HepG2 (cell line): ENCODE results near the gene CPEB4. TPM values are rescaled to one million over a fixed set of nuclear protein-coding genes. Genes with fewer than 3 reads are reported as not detected.
A peak's percentile ranks its signal among the peaks of the same experiment; 100 is the strongest.

Source experiments
- ATAC-seq: fragments of 200-7000 bp; cut with Tn5 transposase; 3 replicates; pipeline ENCODE4 v1.9.1; 2020; ENCODE audit warnings: mild to moderate bottlenecking, moderate library complexity
- BruUV-seq: library from RNA; stranded (reverse); fragments of 400-500 nt; replicated peaks from 2 replicates; lab custom pipeline; 2021; lab: Mats Ljungman, UMichigan
- CTCF ChIA-PET: fragments of 300-600 bp; formaldehyde crosslinking; extraction: SDS; loops from one replicate; lab custom pipeline; 2021; ENCODE audit warnings: low total read pairs, inconsistent platforms, low intra/inter-chr PET ratio; lab: Yijun Ruan, JAX
- POLR2A ChIA-PET: fragments of 350-600 bp; sonication (Branson Sonifier 250); formaldehyde crosslinking; loops from one replicate; lab custom pipeline; 2020; ENCODE audit warnings: antibody characterized with exemption, inconsistent platforms; lab: Yijun Ruan, JAX
- DNase-seq: peaks from one replicate; pipeline ENCODE4 v3.0.0-alpha.2; 2015; ENCODE audit warnings: low spot score
- FAIRE-seq: peaks from 3 replicates; lab custom pipeline; 2011; peaks lifted over from hg19 to GRCh38; lab: Jason Lieb, UNC
- H2AFZ ChIP-seq: one replicate; pipeline ENCODE4 v1.6.1; 2011; ENCODE audit warnings: low read length, inconsistent platforms
- H3K27ac ChIP-seq: fragments of 300-600 bp; 3 replicates; pipeline ENCODE4 v1.8.0; 2011; ENCODE audit warnings: mixed run types, mild to moderate bottlenecking, mixed read lengths, low read length, inconsistent platforms; ENCODE audit not compliant: insufficient read depth; ENCODE audit errors: extremely low read length
- H3K27me3 ChIP-seq, 2 experiments: fragments of 200-600 bp in 1 of 2; 2 replicates in 1 of 2; 3 replicates in 1 of 2; pipeline versions ENCODE4 v1.6.0 to v1.8.0; 2011; ENCODE audit warnings: low read length in 2 of 2, mild to moderate bottlenecking in 2 of 2, moderate library complexity in 2 of 2, inconsistent platforms in 1 of 2; ENCODE audit not compliant: insufficient read depth in 2 of 2, control insufficient read depth in 1 of 2
- H3K36me3 ChIP-seq, 2 experiments: fragments of 200-600 bp in 1 of 2; replicated peaks in 1 of 2; 2 replicates in 1 of 2; 3 replicates in 1 of 2; pipeline versions ENCODE4 v1.5.1 to v1.8.0; 2011; ENCODE audit warnings: low read length in 2 of 2, inconsistent platforms in 1 of 2; ENCODE audit not compliant: insufficient read depth in 2 of 2, control insufficient read depth in 1 of 2
- H3K4me1 ChIP-seq: 2 replicates; pipeline ENCODE4 v1.5.1; 2012; ENCODE audit warnings: low read length, inconsistent platforms; ENCODE audit not compliant: insufficient read depth
- H3K4me2 ChIP-seq: 2 replicates; pipeline ENCODE4 v1.6.0; 2011; ENCODE audit warnings: low read depth, low read length, inconsistent platforms
- H3K4me3 ChIP-seq, 3 experiments: fragments of 200-600 bp in 1 of 3; sonication (generic), shearing (Covaris generic) in 1 of 3; replicated peaks in 1 of 3; 2 replicates each; pipeline ENCODE4 v1.5.1; 2011 to 2016; ENCODE audit warnings: low read length in 3 of 3, inconsistent platforms in 2 of 3, low read depth in 2 of 3, mild to moderate bottlenecking in 2 of 3, control low read depth in 1 of 3, mixed read lengths in 1 of 3; ENCODE audit not compliant: insufficient read depth in 1 of 3
- H3K79me2 ChIP-seq: one replicate; pipeline ENCODE4 v1.6.1; 2011; ENCODE audit warnings: low read length, inconsistent platforms; ENCODE audit not compliant: insufficient read depth
- H3K9ac ChIP-seq: 2 replicates; pipeline ENCODE4 v1.6.0; 2011; ENCODE audit warnings: mild to moderate bottlenecking, low read depth, low read length, inconsistent platforms; ENCODE audit not compliant: insufficient read depth
- H3K9me3 ChIP-seq: 2 replicates; pipeline ENCODE4 v1.5.1; 2012; ENCODE audit warnings: mild to moderate bottlenecking, low read length
- H4K20me1 ChIP-seq: 2 replicates; pipeline ENCODE4 v1.6.0; 2011; ENCODE audit warnings: inconsistent platforms, mild to moderate bottlenecking, low read length, moderate library complexity; ENCODE audit not compliant: insufficient read depth
- ATF7 ChIP-seq, 2 experiments: fragments of 450-650 bp in 1 of 2; sonication (generic) in 1 of 2; formaldehyde crosslinking in 1 of 2; IDR thresholded peaks; 2 replicates each; pipeline versions ENCODE4 v1.4.0 to v1.6.1; 2016 to 2020; ENCODE audit warnings: antibody characterized with exemption in 1 of 2, mild to moderate bottlenecking in 1 of 2, missing genetic modification reagents in 1 of 2
- SOX13 ChIP-seq, 3 experiments: fragments of 450-650 bp in 1 of 3; sonication (generic) in 1 of 3; formaldehyde crosslinking in 1 of 3; IDR thresholded peaks in 2 of 3; conservative IDR thresholded peaks in 1 of 3; 2 replicates each; pipeline versions ENCODE4 v1.5.0 to v1.6.1; 2016 to 2020; ENCODE audit warnings: antibody characterized with exemption in 1 of 3, mild to moderate bottlenecking in 1 of 3, missing compliant biosample characterization in 1 of 3, missing genetic modification reagents in 1 of 3, moderate library complexity in 1 of 3
- SOX5 ChIP-seq: IDR thresholded peaks from 2 replicates; pipeline ENCODE4 v1.6.1; 2016; ENCODE audit warnings: borderline replicate concordance
- TCF7 ChIP-seq: sonication (generic); IDR thresholded peaks from 2 replicates; pipeline ENCODE4 v1.6.1; 2016; ENCODE audit warnings: antibody characterized with exemption, low read depth
- ZNF326 ChIP-seq: sonication (generic); formaldehyde crosslinking; IDR thresholded peaks from 2 replicates; pipeline ENCODE4 v1.4.0; 2020; ENCODE audit warnings: missing genetic modification reagents, borderline replicate concordance
- ZZZ3 ChIP-seq: sonication (generic); formaldehyde crosslinking; IDR thresholded peaks from 2 replicates; pipeline ENCODE4 v1.4.0; 2020; ENCODE audit warnings: missing genetic modification reagents, mild to moderate bottlenecking, borderline replicate concordance
- WGBS: methylation state at CpG from one replicate; pipeline ENCODE4 v1.1.6; 2017; ENCODE audit warnings: low lambda C conversion rate; 5-methylcytosine and 5-hydroxymethylcytosine counted together
- in situ Hi-C: cut with HindIII; loops from 2 replicates; pipeline ENCODE4 v1.10.0; 2017; ENCODE audit warnings: low pct_unique_long_range_greater_than_20kb; ENCODE audit not compliant: extremely low pct_ligation_motif_present
- intact Hi-C: fragments of 100-400 bp; cut with micrococcal nuclease; formaldehyde crosslinking; loops from one replicate; pipeline ENCODE4 v1.10.0; 2022; ENCODE audit not compliant: unreplicated experiment
- polyA plus RNA-seq, 8 experiments: library from polyadenylated mRNA; depleted of rRNA in 3 of 8; stranded (reverse) in 7 of 8; unstranded in 1 of 8; fragments of >200 nt; fragmentation: Illumina TruSeq in 4 of 8; extraction: Trizol in 4 of 8; gene quantifications; 2 replicates each; pipeline versions ENCODE4 v1.2.1 to v1.2.3, GENCODE V29; 2011 to 2016; ENCODE audit warnings: low read depth in 4 of 8, missing spikeins in 1 of 8, mixed read lengths in 1 of 8; ENCODE audit not compliant: insufficient read depth in 1 of 8
- total RNA-seq, 5 experiments: library from RNA; depleted of rRNA; stranded (reverse); fragments of >200 nt; fragmentation: Illumina TruSeq; extraction: Trizol; gene quantifications; 2 replicates each; pipeline ENCODE4 v1.2.3, GENCODE V29; 2016; ENCODE audit warnings: low read depth in 1 of 5

Gene CPEB4
- total and polyA plus RNA-seq, 2 of the 13 experiments (the other 11 are each of a cell fraction or from before 2014, with no cell fraction given), result 7.7 to 26.7 TPM

DNA sequence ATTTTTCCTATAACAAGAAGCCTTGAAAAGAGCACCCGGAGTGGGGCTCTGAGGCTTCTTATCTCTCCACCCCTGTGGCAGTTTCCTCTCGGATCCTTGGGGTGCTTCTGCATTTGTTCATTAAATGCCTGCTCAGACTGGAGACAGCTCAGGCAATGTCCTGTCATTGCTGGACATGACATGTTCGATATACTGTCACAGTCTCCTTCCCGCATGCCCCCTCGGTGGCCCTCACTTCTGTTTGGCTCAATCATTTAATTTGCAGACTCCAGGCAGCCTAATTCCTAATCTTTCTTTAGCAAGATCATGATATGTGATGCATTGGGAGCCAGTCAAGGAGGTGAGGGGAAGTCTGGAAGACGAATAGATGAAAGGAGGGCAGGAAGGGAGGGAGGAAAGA is 37.5 kb upstream of the CPEB4 start (continued):
- no peak for TF ChIP-seq ZZZ3 (CRISPR knock-in tag)

GRCh38 chr5:173851595-173852243 is 36.4 kb upstream of the CPEB4 start:
- H3K4me3 ChIP-seq, result no peak overlapping the region
- CTCF ChIA-PET, result no interaction called here
- no peak overlapping the region for H3K4me2 ChIP-seq
- no peak overlapping the region for H3K9ac ChIP-seq
- H3K4me1 ChIP-seq, result peaks cover 46% of the 10 kb centered on the region
- intact Hi-C loops, result no loop called here
- no TSS peak for BruUV-seq
- no peaks in the 10 kb centered on the region for H3K79me2 ChIP-seq
- no peak overlapping the region for H2AFZ ChIP-seq
- H3K27me3 ChIP-seq, result peaks cover 0 to 4% of the 10 kb centered on the region in 2 experiments; a peak in 2 of 5 replicates
- FAIRE-seq (no peak), DNase-seq (no peak), ATAC-seq (no peak)
- TF ChIP-seq TCF7 (peak; percentile 20; the same call in 1 of the 2 replicates), SOX13 (IDR thresholded peaks at IDR 0.05) (no peak), SOX13 (CRISPR knock-in tag; conservative IDR thresholded peaks at IDR 0.05 in 1 of 2, IDR thresholded peaks at IDR 0.05 in 1 of 2) (peak in 1 of 2 experiments; percentile 33; a peak in 1 of 4 replicates), ZNF326 (CRISPR knock-in tag) (no peak), SOX5 (CRISPR knock-in tag) (peak; percentile 52; the same call in 1 of the 2 replicates), ATF7 (IDR thresholded peaks at IDR 0.05) (peak; percentile 54; the same call in 1 of the 2 replicates), ATF7 (CRISPR knock-in tag; IDR thresholded peaks at IDR 0.05) (no peak)
- POLR2A ChIA-PET, result no interaction called here
- H3K9me3 ChIP-seq, result peaks cover 8% of the 10 kb centered on the region; the same call in 1 of the 2 replicates
- WGBS, result 46% methylated on average over 9 of the region's 10 CpGs
- H4K20me1 ChIP-seq, result no peaks in the 10 kb centered on the region
- no peaks in the 10 kb centered on the region for H3K36me3 ChIP-seq
- H3K27ac ChIP-seq, result no peak overlapping the region
- in situ Hi-C loops, result no loop called here
